CD4-positive, alpha-beta T cell treated with Interleukin-17A for 1 hour (primary cell): ENCODE data around the gene GIPC2.
"Not testable (repeated sequence)": the region's sequence is repeated elsewhere in the genome, so short reads cannot be mapped to it uniquely, and the experiment has no call there.

ENCODE experiments used
- DNase-seq: peaks from one replicate; pipeline ENCODE4 v3.0.0-alpha.2; 2020

GIPC2 gene

GRCh38 chr1:78038071-78038470 is 7.7 kb upstream of the GIPC2 start:
- no peak for DNase-seq

- DNase-seq: no peak
Observed at GRCh38 chr1:78038491-78038939, 7.3 kb upstream of the GIPC2 start.

- DNase-seq: no peak
Observed at GRCh38 chr1:78040484-78041089, 5.2 kb upstream of the GIPC2 start.

GRCh38 chr1:78043436-78043835 is 2.3 kb upstream of the GIPC2 start:
- DNase-seq: no peak

- no peak for DNase-seq
Observed at GRCh38 chr1:78044796-78045562, 787 bp upstream of the GIPC2 start.

GRCh38 chr1:78045563-78045925 is 222 bp upstream of the GIPC2 start:
- no peak for DNase-seq

- no peak for DNase-seq
Observed at GRCh38 chr1:78047106-78047505, 1.3 kb downstream of the GIPC2 start.

GRCh38 chr1:78047631-78048030 is 1.9 kb downstream of the GIPC2 start:
- no peak for DNase-seq

- DNase-seq: no peak
Observed at GRCh38 chr1:78048446-78048845, 2.7 kb downstream of the GIPC2 start.

- no peak for DNase-seq
Observed at GRCh38 chr1:78049396-78049795, 3.6 kb downstream of the GIPC2 start.

- DNase-seq: no peak
Observed at GRCh38 chr1:78051005-78051404, 5.2 kb downstream of the GIPC2 start.

GRCh38 chr1:78052685-78053405 is 7.1 kb downstream of the GIPC2 start:
- no peak for DNase-seq

GRCh38 chr1:78053498-78053897 is 7.7 kb downstream of the GIPC2 start:
- DNase-seq: no peak

- DNase-seq: no peak
Observed at GRCh38 chr1:78054559-78054958, 8.8 kb downstream of the GIPC2 start.

- DNase-seq: no peak
Observed at GRCh38 chr1:78054972-78055371, 9.2 kb downstream of the GIPC2 start.

- no peak for DNase-seq
Observed at GRCh38 chr1:78055565-78056132, 9.9 kb downstream of the GIPC2 start.

GRCh38 chr1:78058670-78059069 is 12.9 kb downstream of the GIPC2 start:
- DNase-seq: no peak

- no peak for DNase-seq
Observed at GRCh38 chr1:78060857-78061563, 15.2 kb downstream of the GIPC2 start.

GRCh38 chr1:78061825-78062523 is 16.2 kb downstream of the GIPC2 start:
- no peak for DNase-seq

- not testable (repeated sequence) for DNase-seq
Observed at GRCh38 chr1:78064886-78065285, 19.1 kb downstream of the GIPC2 start.

- no peak for DNase-seq
Observed at GRCh38 chr1:78068681-78069283, 23.0 kb downstream of the GIPC2 start.

GRCh38 chr1:78069784-78070183 is 24.0 kb downstream of the GIPC2 start:
- no peak for DNase-seq
